T-helper 1 cell (primary cell): Measurements from ENCODE around the gene MBP.

Experiments used
- DNase-seq, 5 donors: peaks; one replicate each; pipeline ENCODE4 v3.0.0-alpha.2; 2012 to 2020

MBP gene

GRCh38 chr18:77151033-77151771, 18.6 kb upstream of the MBP start:
- no peak for DNase-seq

DNA sequence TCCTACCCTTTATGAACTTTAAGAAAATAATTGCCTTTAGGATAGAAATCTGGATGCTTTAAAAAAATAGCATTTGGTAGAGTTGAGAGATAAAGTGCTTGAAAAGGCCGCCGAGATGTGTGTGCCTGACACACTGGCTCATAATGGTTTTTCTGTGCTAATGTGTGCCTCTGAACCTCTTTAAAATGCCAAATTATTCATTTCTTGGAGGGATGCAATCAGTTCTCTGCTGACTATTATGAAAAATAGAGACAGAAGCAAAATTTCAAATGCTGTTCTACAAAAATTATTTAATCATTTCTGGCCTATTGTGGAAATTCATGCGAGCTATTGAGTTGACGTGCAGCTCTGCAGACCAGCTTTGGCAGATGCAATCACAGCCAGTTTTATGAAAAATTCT, 18.0 kb upstream of the MBP start:
- no peak for DNase-seq

DNA sequence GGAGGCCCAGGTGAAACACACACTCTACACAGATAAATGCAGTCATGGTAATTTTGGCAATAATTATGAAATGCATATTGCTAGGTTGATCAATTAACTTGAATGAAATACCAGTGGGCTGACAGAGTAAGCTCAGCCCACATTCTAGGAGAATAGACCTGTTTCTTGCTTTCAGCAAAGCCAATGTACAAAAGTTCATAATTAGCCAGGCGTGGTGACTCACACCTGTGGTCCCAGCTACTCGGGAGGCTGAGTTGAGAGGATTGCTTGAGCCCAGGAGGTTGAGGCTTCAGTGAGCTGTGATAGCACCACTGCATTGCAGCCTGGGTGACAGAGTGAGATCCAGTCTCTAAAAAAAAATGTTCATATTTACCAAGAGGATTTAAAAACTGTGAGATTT, 15.7 kb upstream of the MBP start:
- no peak for DNase-seq

GRCh38 chr18:77147418-77147852, 14.9 kb upstream of the MBP start:
- DNase-seq: peak in 1 of 5 donors; percentile 41

GRCh38 chr18:77146249-77147080, 13.9 kb upstream of the MBP start:
- DNase-seq: no peak

GRCh38 chr18:77145364-77145901, 12.8 kb upstream of the MBP start:
- no peak for DNase-seq

DNA sequence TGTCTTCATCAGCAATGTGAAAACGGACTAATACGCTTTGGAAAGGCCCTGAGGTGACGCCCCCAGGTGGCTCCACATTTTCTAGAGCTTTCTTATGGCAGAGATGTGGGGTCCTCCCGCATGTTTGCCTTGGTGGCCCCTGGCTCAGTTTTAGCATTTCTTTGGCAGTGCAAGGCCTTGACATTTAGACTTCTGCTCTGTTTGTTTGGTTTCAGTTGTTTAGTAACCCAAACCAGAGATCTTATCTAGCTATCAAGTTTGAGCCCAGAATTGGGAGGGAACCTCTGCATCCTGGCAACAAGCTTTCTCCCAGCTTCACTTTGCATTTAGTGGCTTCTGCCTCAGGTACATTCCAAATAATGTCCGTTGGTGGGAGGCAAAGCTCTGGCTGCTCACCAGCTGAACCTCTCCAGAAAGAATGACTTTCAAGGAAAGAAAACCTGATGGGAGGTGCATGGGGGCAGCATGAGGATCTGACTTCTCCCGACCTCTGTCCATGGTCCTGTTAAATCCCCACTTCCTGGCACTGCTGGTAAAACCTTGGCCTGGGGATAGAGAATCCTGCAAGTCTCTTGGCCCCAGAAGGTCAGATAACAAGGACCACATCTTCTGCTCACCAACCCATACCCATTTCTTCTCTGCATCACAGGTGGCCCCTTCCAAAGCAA, 12.0 kb upstream of the MBP start:
- no peak for DNase-seq

DNA sequence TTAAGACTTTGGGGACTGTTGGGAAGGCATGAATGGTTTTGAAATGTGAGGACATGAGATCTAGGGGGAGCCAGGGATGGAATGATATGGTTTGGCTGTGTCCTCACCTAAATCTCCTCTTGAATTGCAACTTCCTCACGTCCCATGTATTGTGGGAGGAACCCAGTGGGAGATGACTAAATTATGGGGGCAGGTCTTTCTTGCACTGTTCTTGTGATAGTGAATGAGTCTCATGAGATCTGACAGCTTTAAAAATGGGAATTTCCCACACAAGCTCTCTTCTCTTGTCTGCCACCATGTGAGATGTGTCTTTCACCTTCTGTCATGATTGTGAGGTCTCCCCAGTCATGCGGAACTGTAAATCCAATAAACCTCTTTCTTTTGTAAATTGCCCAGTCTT, 11.5 kb upstream of the MBP start:
- no peak for DNase-seq

DNA sequence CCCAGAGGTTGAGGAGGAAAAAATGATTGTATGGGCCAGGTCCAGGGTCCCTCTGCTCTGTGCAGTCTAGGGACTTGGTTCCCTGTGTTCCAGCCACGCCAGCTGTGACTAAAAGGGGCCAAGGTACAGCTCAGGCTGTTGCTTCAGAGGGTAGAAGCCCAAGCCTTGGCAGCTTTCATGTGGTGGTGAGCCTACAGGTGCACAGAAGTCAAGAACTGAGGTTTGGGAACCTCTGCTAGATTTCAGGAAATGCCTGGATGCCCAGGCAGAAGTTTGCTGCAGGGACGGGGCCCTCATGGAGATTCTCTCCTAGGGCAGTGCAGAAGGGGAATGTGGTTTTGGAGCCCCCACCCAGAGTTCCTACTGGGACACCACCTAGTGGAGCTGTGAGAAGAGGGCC, 10.6 kb upstream of the MBP start:
- no peak for DNase-seq

GRCh38 chr18:77141401-77142118, 9.0 kb upstream of the MBP start:
- DNase-seq: no peak

GRCh38 chr18:77140439-77141109, 8.0 kb upstream of the MBP start:
- peak in 2 of 5 donors; percentile 41 to 91 for DNase-seq

DNA sequence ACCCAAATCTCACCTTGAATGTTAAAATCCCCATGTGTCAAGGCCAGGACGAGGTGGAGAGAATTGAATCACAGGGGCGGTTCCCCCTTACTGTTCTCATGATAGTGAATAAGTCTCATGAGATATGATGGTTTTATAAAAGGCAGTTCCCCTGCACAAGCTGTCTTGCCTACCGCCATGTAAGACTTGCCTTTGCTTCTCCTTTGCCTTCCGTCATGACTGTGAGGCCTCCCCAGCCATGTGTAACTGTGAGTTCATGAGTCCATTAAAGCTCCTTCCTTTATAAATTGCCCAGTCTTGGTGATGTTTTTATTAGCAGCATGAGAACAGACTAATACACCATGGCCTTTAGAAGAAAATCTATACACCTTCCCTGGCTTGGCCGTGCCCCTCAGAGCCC, 7.4 kb upstream of the MBP start:
- DNase-seq: no peak

DNA sequence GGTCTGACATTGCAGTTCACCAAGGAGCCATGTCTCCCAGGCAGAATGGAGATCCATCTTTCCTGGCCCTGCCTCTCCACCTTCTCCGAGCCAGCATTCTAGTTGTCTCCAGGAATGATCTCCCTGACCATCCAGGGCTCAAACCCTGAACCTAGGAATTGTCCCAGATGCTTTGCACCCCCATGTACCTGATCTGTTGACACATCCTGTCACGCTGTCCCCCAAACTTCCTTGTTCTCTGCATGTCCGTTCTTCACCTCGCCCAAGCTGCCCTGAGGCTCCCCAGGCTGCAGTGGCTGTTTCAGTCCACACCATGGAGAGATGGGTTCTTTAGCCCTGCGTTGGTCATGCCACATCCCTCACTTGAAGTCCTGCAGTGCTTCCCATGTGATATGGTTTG, 7.0 kb upstream of the MBP start:
- DNase-seq: no peak

GRCh38 chr18:77138270-77138669, 5.7 kb upstream of the MBP start:
- no peak for DNase-seq

DNA sequence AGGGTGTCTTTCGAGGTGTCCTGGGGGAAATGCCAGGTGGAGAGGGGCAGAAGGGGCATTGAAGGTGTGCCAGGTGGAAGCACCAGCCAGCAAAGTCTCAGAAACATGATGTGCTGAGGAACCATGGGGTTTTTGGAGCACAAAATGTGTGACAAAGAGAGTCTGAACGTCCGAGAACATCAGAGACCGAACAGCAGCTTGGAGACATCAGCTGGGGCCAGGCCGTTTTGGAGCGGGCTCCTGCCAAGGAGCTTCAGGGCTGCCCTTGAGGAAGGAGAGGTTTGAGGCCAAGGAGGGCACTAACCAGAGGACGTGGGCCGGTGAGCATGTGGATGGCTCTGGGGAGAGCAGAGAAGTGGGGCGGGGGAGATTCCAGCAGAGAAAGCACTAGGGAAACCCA, 5.3 kb upstream of the MBP start:
- no peak for DNase-seq

- no peak for DNase-seq
These were observed 4.5 kb upstream of the MBP start for GRCh38 chr18:77136871-77137665.

DNA sequence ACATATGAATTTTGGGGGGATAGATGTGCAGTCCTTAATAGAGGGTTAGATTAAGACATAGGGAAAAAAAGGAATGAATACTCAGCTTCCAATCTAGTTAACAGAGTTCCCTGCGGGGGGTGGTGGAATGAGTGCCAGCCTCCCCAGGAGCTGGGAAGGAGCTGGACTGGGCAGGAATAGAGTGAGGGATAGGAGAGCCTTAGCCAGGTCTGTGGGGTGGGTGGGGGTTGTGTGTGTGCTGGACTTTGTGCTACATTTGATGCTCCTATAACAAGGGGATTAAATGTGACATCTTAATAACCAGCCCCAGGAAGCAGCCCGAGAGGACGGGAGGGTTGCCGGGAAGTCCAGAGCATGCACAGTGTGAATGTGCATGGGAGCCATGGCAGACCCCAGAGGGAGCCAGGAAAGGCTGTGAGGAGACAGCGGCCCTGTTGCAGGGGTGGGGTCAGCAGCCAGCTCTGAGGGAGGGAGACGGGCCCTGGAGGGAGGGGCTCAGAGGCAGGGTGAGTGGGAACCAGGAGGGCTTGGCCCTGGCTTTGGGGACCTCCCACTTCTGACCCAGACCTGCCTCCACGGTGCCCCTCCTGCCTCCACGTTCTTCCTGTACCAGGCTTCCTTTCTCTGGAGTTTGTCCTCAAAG, 3.6 kb upstream of the MBP start:
- no peak for DNase-seq

DNA sequence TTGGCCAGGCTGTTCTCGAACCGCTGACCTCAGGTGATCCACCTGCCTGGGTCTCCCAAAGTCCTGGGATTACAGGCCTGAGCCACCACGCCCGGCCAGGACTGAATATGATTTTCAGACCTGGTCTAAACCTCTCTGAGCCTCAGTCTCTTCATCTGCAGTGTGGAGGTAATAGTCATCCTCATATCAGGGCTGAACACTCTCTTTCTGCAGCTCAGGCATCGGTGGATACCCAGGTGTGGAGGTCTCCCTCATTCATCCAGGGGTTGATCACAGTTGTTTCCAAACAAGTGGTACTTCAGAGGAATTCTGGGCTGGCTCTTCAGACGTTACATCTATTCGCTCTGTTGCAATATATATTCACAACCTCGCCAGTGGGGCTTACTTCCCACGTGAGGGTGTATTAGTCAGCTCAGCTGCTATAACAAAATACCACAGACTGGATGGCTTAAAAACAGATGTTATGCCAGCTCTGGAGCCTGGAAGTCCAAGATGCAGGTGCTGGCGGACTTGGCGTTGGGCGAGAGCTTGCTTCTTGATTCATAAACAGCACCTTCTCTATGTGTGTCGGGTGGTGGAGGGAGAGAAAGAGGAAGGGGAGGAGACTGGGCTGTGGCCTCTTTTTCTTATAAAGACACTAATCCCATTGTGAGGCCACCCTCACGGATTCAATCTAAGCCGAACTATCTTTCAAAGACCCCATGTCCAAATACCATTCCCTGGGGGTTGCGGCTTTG, 2.9 kb upstream of the MBP start:
- no peak for DNase-seq

DNA sequence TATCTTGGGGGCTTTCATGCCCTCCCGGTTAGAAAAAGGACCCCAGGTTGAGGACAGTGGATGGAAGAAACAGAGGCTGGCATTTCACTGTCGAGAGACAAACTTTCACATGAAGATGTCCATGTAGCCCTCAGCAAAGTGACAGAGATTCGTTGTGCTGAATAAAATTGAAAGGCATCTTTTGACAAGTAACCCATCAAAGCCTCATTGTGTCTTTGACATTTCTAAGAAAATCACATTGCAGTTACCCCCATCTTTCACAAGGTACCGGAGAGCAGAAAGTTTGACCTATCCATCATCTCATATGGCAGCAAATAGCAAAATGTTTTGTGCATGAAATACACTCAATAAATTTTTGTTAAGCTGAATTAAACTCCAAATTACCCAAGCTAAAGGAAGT, 2.0 kb upstream of the MBP start:
- peak in 1 of 5 donors; percentile 69 for DNase-seq
